ENCODE results near the gene PACS2. TPM values are rescaled to one million over a fixed set of nuclear protein-coding genes. Genes with fewer than 3 reads are reported as not detected.
A peak's percentile ranks its signal among the peaks of the same experiment; 100 is the strongest.

Gene PACS2
- total RNA-seq, 1 donor from 2014 or later, result 84.3 TPM

DNA sequence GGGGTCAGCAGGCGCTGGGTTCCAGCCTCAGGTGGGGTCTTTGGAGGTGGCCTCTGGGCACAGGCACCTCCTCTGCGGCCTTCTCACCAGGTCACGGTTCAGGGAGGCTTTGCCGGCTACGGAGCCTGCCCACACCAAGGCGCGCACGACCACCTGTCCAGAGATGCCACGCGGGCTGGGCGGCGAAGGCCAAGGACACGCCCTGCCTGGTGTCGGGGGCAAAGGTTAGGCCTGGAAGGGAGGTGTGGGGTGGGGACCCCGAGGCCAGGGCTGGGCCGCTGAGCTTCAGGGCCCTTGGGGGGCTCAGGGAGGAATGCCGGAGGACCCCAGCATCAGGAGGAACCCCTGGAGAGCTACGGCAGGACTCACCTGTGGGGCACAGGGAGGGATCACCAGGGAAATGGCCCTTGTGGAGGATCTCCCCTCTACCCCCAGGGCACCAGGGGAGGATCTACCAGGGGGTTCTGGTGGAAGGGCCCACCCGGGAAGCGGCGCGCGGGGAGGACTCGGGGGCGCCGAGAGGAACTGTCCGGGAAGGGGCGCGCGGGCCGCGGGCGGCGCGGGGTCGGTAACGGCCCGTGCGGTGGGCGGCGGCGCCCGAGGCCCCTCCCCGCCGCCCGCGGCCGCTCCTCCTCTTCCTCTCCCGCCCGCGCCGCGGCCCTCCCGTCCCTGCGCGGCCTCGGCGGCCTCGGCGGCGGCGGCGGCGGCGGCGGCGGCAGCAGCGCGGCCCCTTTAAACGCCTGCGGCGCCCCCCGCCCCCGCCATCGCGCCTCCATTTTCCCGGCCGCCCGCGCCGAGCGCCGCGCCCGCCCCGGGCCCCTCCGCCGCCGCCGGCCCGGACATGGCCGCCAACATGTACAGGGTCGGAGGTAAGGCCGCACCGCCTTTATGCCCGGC lies 104.9 kb downstream of the PACS2 start, which contains the start of gene MTA1:
MTA1 (plus strand) TSS at position 633 of the 897 bp plus-strand sequence; CDS start at position 842, 209 bp downstream.
- DNase-seq (ENCODE audit: low spot score), result peak; percentile 88

DNA sequence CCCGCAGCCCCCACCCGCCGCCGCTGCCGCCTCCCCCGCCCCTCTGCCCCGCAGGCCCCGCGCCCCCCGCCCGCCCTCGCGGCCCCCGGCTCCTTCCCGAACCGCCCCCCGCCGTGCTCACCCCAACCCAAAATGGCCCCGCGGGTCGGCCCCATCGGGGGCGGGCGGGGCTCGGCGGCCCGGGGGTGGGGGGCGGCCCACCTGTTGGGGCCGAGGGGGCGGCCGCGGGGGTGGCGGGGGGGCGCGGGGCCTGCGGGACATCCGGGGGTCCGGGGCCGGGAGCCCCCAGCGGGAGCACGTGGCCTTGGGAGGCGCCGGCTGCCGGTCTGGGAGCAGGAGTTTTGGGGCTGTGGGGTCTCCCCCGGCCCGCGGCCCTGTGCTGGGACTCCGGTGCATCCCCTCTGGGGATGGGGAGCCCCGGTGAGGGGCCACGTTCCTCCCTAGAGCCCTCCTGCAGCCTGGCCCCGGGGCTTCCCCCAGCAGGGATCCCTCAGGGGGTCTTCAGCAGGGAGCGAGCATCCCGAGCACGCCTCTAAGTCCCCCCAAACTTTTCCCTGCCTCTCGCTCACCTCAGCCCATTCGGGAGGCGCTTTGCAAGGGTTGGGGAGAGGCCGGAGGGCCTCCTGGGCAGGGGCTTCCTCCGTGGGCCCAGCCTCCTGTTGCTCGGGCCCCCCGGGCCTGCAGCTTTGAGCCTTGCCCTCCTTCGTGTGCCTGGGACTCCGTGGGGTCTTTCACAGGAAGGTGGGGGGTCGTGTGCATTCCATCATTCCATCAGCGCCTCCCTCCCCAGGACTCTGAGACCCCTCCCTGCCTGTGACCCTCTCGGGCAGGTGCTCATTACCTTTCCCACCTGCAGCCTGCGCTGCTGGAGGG lies 105.8 kb downstream of the PACS2 start:
- DNase-seq (ENCODE audit: low spot score), result no peak

DNA sequence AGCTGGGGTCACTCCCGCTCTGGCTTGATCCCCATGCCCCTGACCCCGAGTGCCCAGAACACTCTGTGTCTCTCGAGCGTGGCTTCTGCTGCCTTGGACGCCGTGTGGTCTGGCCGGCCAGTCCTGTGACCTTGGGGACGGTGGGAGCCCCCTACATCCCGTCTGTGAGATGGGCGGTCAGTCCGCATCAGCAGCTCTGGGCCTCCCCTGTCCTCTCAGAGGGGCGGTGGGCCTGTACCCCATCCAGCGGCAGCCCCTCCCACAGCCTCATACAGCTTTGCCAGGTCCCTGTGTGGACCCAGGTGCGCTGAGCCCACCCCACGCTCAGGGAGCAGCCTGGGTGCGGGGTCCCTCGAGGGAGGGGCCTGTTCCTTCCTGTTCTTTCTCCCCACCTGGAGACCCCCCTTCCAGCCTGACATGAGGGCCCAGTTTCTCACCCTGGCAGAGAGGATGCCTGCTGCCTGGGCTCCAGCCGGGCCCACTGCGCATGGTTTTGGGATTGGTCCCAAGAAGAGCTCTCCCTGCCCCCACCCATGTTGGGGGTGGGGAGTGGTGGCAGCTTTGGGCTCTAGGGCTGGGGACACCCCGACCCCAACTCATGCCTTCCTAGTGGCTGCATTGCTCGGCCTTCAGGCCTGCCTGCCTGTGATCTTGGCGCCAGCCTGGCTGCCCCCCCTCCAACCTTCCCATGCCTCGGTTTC lies 106.6 kb downstream of the PACS2 start:
- no peak for DNase-seq (ENCODE audit: low spot score)

DNA sequence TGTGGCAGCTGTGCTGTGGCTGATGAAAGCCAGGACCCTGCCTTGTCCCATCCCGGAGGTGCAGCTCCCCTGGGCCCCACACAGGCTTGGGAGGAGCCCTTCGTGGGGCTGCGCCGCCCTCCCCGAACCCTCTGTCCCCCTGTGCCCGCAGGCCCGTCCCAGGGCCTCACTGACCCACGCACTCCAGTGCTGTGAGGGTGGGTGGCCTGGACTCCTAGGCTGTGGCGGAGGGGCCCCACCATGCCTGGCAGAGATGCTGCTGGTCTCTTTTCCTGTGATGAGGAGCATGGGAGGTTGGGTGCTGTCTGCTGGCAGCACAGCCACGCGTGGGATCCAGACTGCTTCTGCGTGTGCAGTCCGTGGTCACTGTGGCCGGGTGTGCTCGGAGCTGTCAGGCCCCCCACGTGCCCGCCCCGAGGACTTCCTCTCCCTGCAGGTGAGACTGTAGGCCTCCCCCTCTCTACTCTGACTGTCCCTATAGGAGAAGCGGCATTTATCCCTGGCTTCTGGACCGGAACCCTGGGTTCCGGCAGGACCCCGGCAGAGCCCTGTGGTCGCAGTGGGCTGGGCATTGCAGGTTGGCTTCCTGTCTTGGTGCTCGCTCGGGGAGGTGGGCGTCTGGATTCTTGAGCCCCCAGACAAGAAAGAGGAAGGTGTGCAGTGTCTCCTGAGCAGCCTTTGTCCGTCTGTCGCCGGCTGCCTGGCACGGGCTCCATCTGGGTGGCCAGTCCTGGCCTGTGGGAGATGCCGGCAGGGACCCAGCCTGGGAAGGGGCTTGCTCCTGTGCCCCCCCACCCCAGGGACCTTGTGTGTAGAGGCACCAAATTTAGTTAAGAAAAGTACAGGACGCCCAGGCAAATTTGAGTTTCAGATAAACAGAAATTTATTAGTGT lies 107.4 kb downstream of the PACS2 start:
- peak; percentile 81 for DNase-seq (ENCODE audit: low spot score)

DNA sequence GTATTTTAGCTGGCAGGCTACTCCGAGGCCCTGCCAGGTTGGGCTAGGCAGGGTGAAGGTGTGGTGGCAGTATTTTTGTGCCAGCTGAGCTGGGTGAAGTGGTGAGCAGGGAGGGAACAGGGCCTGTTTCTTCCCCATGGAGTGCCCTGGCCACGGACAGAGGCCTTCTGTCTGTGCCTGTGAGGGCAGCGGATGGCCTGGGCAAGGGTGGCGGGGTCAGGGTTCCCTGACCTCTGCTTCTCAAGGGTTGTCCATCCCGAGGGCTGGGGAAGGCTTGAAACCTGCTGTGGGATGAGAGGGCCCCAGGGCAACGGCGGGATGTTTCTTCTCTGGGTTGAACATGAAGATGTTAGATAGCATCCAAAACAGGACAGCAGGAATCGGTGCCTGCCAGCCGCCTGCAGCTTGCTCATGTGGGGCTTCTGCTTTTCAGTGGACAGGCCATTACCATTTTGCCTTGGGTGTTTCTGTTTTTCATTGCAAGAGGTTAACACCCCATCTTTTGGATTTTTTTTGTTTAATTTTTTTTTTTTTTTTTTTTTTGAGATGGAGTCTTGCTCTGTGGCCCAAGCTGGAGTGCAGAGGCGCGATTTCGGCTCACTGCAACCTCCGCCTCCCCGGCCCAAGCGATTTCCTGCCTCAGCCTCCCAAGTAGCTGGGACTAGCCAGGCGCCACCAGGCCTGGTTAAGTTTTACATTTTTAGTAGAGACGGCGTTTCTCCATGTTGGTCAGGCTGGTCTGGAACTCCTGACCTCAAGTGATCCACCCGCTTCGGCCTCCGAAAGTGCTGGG lies 108.3 kb downstream of the PACS2 start:
- no peak for DNase-seq (ENCODE audit: low spot score)

DNA sequence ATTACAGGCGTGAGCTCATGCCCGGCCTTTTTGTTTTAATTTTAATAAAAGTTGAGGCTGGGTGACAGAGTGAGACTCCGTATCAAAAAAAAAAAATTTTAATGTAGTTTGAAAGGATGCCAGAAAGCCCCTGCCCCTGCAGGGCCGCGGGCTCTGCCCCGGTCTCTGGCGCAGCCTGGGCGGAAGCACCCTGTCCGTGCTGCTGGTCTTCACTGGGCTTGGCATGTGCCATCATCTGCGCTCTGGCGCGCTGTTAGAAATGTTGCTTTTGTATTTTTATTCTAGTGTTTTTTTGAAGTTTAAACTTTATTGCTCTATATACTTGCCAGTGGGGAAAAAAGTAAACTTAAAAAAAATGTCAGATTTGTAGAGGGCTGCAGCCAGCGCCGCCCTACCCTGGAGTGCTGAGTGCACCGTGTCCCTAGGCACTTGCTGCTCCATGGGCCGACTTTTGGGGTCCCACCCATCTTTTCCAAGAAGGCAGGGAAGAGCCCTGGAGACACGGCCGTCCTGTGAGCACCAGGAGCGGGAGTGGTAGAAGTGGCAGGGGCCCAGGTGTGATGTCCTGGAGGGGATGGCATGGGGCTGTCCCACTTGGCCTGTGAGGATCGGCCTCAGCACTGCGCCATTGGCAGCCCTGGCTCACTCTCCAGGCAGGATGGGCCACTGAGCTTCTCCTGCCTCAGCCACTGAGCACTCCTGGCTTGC lies 109.1 kb downstream of the PACS2 start:
- DNase-seq (ENCODE audit: low spot score), result no peak

DNA sequence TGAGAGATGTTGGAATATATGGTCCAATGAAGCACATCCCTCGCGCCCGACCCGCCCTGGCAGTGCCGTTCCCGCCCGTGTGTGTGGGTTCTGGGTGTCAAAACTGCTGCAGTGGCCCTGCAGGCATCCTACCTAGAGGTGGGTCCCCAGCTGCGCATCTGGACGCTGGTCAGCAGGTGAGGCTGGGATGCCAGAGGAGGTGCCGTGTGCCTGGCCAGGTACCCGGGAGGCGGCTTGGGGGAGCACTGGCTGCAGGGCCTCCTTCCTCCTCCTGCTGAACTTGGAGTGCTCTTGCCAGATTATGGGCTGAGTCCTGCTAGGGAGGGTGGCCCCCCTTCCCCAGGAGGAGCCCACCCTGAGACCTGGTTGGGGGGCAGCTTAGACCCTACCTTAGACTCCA lies 110.3 kb downstream of the PACS2 start:
- no peak for DNase-seq (ENCODE audit: low spot score)

DNA sequence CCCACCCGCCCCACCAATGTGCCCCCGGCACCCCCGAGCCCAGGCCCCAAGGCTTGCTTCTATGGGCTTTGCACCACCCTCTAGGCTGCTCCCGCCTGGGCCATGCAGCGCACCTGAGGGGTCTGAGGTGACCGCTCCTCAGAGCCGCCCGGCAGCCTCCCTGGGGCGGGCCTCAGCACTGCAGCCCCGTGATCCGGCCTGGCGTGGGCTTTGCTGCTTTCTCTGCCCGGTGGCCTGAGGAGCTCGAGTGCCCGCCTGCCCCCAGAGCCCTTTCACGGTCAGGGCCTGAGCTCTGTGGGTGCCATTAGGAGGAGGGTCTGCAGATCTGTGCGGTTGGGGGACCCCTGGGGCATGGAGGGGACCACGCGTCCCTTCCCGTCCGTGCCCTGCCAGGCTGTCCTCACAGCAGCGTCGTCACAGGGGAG lies 111.3 kb downstream of the PACS2 start:
- no peak for DNase-seq (ENCODE audit: low spot score)

DNA sequence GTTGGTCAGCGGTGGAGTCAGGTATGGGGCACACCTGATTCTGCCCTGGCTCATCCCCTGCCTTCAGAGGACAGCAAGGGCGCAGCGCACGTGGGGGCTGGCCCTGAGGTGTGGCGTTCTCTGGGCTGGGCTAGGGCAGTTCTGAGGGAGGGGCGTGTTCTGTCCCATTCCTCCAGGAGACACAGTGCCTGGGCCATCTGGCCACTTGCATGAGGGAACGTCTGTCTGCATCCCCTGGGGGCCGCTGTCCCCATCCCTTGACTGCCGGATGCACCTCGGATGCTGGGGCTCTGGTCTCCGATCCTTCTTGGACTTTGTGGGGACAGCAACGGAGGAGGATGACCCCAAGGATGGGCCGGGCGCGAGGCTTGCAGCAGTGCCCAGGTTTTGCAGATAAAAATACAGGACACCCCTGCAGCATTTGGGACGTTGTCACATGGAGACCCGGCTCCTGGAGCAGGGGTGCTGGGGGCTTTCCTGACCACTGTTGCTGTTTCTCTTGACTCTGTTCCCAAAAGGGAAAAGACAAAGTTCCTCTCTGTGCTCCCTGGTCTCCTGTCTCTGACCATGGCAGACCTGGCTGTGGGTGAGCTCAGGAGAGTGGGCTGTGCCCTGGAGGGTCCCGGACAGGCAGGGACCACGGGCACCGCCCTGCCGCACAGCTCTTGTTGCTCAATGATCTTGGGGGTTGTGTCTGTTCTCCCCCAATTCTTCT lies 112.0 kb downstream of the PACS2 start:
- DNase-seq (ENCODE audit: low spot score), result peak; percentile 84

DNA sequence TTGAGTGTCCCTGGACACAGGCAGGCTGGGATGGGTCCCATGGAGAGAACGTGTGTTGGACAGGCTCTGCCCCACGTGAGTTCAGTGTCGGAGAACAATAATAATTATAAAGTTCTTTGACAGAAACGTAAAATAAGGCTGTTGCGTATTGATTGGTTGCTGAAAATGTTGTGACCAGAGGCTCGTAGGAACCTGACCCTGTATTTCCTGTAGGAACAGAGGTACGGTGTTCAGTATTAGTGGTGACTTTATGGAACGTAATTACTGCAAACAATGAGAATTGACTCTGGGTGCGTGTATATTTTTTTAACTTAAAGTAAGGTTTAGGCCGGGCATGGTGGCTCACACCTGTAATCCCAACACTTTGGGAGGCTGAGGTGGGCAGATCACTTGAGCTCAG lies 112.9 kb downstream of the PACS2 start:
- no peak for DNase-seq (ENCODE audit: low spot score)

DNA sequence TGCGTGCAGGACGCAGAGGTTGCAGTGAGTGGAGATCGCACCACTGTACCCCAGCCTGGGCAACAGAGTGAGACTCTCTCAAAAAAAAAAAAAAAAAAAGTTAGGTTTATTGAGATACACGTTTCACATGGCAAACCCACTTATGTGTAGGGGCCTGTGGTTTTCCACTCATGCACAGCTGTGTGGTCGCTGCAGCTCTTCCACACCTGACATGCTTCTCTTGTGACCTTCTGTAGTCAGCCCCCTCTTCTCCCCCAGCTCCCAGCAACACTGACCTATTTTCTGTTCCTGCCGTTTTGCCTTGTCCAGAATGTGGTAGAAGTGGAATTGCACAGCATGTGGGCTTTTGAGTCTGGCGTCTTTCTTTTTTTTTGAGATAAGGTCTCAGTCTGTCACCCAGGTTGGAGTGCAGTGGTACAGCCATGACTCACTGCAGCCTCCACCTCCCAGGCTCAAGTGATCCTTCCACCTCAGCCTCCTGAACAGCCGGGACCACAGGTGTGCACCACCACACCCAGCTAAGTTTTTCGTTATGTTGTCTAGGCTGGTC lies 113.5 kb downstream of the PACS2 start:
- no peak for DNase-seq (ENCODE audit: low spot score)

DNA sequence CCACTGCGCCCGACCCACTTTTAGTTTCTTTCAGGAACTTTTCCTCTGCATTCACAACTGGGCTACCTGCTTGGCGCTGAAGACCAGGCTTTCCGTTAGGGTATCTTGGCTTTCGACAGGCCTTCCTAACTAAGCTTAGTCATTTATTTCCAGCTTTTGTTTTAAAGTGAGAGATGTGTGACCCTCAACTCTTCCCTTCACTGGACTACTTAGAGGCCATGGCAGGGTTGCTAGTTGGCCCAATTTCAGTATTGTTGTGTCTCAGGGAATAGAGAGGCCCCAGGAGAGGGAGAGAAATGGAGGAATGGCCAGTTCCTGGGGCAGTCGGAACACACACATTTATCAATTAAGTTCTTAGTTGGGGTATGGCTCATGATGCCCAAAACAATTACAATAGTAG lies 115.5 kb downstream of the PACS2 start:
- DNase-seq (ENCODE audit: low spot score), result no peak

DNA sequence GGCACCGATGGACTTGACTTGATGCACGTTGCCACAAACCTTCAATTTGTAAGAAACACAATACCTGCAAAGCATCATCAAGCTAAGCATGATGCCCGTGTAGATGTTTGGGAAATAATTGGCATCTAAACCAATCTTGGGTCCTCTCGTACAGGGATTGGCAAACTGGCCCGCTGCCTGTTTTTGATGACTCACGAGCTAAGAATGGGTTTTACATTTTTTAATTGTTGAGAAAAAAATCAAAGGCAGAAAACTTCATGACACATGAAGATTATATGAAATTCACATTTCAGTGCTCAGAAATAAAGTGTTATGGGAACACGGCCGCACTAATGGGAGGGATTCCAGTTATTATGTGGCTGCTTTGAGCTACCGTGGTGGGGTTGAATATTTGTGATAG lies 116.0 kb downstream of the PACS2 start:
- DNase-seq (ENCODE audit: low spot score), result no peak

DNA sequence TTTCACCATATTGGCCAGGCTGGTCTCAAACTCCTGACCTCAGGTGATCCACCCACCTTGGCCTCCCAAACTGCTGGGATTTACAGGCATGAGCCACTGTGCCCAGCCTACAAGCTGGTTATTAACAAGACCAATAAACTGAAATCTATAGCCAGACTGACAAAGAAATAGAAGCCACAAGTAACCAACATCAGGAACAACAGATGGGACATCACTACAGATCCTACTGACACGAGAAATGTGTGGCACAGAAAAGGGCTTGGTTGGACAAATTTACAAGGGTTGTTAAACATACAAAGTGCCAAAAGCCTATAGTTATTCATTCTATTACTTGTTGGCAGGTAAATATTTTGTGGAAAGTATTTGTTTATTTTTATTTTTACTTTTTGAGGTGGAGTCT lies 116.7 kb downstream of the PACS2 start:
- no peak for DNase-seq (ENCODE audit: low spot score)

DNA sequence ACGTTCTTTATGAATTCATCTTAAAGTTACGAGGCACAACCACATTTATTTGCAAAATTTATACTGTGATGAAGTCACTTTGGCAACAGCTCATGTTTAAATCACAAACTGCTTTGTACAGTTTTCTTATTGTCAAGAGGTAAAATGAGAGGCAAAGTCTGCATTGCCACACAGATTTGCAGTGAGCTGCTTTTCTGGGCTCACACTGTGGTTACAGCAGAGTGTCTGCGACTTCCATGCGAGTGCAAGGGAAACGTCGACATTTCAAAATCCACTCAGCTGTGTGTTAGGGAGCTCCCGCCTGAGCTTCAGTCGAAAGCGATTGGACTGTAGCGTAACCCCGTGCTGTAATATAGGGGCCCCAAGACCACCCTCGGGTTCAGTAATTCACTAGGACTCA lies 118.1 kb downstream of the PACS2 start:
- no peak for DNase-seq (ENCODE audit: low spot score)

DNA sequence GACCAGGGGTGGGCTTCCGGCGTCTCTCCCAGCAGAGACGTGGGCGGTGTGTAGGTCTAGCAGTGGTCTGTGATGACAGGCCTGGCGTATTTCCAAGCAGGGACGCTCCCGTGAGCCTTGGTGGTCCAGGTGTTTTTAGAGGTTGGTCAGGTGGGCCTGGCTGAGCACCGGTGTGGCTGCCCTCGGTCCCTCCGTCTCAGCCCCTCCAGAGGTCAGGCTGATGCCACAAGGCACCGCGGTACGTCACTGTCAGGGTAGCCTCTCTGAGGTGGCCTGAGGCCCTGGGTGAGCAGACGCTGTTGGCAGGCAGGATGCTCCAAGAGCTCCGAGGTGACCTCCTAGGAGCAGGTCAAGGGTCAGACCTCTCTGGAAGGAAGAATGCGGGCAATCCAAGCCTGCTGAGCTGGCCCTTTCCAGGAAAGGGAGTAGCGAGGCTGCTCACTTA lies 118.6 kb downstream of the PACS2 start:
- DNase-seq (ENCODE audit: low spot score), result no peak

DNA sequence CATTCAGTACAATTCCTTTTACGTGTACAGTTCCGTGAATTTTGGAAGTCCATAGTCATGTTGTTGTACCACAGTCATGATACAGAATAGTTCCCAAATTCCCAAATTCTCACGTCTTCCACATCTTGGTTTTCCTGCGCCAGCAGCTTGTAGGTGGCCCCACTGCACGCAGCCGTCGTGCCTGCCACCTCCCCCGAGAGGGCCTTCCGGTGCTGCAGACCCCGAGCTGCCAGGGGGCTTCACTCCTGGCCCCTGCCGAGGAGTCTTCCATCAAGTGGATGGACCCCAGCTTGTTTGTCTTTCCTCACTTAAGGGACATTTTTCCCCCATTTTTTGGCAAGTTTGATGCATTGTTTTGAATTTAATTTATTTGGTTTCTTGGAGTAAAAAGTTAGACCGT lies 121.9 kb downstream of the PACS2 start:
- no peak for DNase-seq (ENCODE audit: low spot score)
